HG03565 (cell line): Measurements from ENCODE around the gene CCDC85C.

ENCODE experiments used
- ATAC-seq: cut with Tn5 transposase; IDR thresholded peaks from one replicate; pipeline ENCODE4 v1.9.1; 2021; ENCODE audit warnings: mild to moderate bottlenecking, moderate library complexity; ENCODE audit not compliant: unreplicated experiment

Gene CCDC85C

DNA sequence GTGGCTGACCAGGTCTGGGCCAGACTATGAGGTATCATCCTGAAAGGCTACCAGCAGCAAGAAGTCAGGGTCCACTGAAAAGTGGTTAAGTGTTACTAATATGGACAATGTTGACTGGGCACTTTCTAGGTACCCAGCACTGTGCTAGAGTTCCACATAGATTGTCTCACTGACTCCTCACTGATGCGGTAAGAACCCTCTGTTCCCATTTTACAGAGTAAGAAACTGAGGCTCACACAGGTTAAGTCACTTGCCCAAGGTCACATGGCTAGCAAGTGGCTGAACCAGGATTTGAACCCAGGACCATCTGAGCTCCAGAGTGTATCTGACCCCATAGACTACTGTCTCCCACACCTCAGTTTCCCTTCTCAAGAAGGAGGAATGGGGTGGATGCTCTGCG is 4.6 kb upstream of the CCDC85C start:
- ATAC-seq, result no peak

DNA sequence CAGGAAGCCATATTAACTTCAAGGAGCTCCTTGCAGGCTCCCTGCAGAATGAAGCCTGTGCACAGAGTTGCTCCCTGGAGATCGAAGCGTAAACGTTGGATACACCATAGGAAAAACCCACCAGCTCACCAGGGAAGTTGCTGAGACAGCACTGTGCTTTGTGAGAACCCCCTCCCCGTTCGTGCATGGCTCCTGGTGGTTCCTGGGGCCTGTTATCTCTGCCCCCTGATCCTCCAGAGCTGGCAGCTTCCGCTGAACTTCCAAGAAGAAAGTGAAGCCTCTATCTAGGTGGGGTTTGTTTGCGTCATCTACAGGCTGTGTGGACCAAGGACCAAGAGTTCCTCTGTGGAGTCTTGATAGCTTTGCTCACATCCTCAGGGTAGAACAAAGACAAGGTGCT is 2.4 kb upstream of the CCDC85C start:
- ATAC-seq, result no peak

DNA sequence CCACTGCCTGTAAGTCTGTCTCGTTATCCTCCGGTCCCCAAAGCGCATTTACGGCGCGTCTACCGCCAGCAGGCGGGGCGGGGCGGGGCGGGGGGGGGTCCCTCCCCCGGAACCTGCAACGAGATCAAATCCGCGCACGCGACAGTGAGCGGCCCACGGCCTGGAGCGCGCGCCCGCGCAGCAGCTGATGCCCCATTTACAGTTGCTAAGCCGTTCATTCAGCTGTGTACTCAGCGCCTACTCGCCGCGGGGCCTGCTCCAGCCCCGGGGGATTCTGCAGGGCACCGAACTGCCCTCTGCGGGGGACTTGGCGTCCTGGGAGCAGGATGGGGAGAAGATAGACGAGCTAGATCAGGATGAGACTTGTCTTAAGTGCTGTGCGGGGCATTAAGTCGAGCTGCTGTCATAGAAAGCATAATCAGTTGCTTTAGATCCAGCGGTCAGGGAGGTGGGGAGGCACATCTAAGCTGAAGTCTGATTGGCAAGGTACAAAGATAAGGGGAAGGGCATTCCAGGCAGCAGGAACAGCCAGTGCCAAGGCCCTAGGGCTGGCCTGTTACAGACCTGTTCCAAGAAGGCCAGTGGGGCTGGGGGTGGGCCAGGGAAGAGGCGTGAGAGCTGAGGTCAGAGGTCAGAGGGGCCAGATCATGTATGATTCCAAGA is 1.4 kb upstream of the CCDC85C start:
- ATAC-seq, result no peak

DNA sequence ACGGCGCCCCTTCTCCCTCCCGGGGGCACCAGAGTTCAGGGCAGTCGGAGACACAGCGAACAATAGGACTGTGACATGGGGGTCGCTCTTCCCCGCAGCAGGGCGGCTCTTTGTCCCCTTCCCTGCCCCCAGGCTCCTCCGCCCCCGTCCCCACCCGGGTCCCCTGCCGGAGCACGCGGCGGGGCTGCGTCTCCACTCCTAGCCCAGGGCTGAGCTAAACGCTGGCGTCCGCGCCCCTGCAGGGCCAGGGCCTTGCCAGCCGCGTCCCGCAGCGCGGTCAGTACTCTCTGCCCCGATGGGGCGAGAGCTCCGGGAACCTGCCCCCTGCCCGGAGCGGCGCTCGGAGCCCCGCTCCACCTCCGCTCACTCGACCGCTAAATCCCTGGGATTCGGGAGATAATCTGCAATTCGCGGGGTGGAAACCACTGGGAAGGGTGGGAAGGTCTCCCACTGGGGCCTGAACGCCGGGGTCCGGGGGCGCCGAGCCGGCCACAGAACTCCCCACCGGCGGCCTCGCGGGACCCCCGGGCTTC is 825 bp upstream of the CCDC85C start:
- no peak for ATAC-seq

DNA sequence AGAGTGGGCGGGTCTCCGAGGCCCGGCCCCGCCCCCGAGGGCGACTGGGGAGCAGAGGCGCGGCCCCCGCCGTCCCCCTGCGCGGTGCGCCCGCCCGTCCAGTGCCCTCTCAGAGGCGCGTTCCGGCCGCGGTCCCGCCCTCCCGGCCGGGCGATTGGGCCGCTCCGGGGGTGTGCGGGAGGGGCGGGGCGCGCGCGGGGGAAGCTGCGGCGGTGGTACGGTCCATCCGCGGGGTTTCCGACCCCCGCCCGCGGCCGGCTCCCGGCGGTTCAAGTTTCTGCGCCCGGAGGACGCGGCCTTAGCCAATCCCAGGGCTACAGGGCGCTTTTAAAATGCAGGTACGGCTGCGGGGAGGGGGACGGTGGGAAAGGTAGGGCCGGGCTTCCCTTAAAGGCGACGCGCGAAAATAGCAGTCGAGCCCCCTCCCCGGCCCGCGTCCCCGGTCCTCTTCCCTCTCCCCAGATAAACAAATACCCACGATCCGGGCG is 315 bp upstream of the CCDC85C start:
- peak; percentile 85 for ATAC-seq

DNA sequence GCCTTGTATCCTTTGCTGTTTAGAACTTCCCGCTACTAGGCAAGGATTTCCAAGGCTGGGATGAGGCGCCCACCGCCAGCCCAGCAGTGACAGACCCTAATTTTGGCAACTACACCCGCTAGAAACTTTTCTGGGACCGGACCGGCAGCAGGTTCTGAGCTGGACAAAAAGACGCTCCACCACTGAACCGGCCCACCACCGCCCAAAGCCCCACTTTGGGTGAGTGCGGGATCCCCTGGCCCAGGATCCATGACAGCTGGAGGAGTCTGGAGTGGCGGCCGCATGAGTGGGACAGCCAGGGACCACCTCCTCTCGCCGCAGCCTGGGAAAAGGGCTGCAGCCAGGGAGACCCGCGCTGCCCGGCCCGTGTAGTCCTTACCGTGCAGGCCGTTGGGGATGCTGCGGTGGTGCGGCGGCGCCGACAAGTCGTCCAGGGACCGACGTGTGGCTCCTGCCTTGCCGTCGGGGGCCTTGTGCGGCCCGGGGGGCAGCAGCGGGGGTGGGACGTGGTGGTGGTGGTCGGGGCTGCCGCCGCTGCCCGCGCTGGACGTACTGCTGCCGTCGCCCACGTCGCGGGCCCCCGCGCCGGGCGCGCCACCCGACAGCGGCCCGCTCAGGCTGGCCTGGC is 1.1 kb downstream of the CCDC85C start:
- no peak for ATAC-seq

DNA sequence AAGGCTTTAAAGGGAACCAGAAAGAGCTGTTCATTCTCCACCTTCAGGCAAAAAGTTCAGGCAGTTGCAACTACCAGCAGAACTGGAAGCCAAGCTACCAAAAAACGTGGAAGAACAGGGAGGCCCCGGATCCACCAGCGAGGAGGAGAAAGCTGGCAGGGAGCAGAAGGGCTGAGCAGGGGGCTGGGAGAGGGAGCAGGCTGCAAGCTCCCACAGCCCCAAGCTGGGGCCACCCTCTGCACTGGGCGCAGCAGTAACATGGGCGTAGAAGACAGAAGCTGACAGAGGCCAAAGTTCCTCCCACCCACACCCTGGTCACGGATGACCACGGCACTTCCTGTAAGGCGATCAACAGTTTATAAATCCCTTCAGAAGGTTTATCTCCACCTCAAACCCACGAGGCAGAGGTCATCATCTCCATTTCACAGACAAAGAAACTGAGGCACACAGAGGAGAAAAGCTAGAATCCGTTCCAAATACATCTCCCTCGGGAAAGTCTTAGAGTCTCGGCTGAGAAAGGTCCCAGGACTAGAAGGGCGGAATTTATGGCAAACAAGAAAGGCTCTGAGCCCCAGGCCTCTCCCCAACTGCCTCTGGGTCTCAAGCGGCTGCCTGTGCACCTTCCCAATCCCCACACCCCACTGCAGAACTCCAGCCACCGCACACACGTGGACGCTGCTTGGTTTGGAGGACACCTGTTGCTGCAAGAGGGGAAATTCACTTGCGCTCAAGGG is 1.8 kb downstream of the CCDC85C start:
- no peak for ATAC-seq

DNA sequence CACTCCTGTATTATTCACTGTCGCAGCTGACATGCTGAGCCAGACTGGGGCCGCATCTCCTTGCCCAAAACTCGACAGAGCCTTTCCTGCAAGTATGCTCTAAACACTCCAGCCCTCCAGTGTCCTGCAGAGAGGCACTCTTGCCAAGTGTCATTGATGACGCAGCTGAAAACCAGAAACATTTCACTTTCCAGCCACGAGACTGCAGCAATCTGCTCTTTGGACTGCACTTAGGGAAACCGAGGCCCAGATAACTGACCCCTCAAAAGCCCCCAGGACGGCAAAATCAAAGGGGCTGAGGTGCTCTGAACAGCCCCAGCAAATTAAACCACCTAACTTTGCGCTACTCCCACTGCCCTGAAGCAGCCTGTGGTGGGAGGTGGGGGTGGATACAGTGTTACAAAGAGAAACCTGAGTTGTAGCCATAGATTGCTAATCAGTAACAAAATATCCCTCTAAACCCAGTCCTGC is 2.6 kb downstream of the CCDC85C start:
- ATAC-seq, result no peak

DNA sequence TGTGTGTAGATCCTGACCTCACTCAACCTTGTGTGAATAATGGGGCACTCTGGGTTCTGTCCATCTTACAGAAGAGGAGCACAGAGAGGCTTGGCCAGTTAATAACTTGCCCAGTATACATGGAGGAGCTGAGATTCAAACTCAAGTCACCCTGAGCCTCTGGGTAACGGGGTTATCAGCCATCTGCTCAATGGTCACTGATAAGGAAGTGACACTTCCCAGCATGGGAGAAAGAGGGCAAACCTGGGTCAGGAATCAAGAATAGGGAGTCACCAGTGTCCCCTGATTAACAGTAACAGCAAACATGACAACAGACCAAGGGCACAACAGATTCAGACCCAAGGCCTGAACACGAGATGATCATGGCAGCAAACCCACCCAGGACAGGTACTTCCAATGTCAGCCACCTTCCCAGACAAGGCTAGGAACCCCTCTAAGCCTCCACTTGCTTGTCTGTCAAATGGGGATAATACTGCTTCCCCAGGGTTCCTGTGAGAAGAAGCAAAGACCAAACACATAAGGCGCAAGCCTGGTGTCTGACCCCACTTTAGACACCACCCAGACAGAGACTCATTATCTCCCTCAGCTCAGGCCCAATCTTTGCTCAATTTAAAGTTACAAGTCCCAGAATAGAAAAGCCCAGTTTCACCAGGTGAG is 3.6 kb downstream of the CCDC85C start:
- ATAC-seq, result no peak

DNA sequence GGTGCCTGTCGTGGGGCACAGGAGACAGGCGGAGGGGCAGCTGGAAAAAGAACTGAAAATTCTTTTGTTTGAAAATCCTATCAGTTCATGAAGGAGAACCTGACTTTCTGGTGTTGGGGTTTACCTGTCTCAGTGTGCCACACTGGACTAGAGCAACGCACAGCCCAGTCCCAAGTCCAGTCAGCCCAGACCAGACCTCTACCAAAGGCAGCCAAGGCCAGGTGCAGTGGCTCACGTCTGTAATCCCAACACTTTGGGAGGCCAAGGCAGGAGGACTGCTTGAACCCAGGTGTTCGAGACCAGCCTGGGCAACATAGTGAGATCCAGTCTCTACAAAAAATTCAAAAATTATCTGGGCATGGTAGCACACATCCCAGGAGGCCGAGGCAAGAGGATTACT is 4.6 kb downstream of the CCDC85C start:
- no peak for ATAC-seq

DNA sequence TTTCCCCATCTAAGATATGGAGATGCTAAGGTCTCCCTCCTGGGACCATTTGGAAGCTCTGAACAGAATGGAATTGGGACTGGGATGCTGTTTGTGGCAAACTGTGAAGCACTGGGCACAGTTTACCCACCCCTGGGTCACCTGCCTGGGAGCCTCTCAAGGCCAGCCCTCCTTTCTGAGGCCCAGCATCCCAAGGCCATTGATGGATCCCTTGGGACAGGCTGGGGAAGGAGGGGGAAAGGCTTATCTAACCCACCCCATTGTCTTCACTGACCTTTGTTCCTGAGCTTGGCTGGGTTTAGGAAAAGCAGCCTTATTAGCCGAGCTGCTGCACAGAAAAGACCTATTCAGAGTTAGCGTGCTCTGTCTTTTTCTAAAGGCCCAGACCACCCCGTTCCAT is 5.2 kb downstream of the CCDC85C start:
- ATAC-seq, result no peak

DNA sequence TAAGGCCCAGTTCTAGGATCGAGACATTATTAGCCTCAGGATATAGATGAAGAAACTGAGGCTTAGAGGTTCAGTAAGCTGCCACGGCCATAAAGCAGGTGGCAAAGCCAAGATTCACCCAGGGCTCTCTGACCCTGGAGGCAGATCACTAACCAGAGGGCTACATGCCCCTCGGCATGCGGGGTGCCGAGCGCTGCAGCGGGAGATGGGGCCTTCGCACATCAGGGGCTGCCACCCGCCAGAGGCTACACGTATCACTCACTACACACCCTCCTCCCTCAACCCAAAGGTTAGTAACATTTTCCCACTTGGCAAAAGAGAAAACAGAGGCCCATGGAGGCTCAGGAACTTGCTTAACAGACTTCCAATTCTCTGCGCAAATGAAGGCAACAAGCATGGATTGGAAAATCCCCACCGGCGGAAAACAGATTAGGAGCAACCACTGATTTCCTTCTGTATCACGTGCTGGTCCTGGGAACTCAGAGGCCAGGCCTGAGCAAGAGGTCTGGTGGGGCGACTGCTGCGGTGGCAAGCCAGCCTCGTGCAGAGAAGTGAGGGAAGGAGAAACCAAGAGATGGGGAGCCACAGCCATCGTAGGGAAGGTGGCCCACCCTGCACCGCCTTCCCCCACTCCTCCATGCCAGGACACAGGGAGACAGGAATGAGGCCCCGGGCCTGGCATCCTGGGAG is 6.0 kb downstream of the CCDC85C start:
- no peak for ATAC-seq

DNA sequence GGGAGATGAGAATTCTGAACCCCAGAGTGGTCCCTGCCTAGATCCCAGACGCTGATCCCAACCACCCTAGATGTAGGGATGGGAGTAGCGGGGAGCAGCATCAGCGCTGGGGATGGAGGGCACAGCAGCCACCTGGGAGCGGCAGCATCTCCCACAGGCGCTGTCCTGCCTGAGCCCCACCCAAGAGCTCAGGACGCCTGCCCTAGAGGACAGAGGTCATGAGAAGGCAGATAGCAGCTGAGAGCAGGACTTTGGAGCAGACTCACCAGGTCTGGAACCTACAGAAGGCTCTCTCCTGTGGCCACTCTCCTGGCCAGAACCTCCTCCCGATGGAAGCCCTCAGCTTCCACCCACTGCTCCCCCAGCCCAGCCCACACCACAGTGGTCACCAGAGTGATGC is 7.2 kb downstream of the CCDC85C start:
- ATAC-seq, result no peak

DNA sequence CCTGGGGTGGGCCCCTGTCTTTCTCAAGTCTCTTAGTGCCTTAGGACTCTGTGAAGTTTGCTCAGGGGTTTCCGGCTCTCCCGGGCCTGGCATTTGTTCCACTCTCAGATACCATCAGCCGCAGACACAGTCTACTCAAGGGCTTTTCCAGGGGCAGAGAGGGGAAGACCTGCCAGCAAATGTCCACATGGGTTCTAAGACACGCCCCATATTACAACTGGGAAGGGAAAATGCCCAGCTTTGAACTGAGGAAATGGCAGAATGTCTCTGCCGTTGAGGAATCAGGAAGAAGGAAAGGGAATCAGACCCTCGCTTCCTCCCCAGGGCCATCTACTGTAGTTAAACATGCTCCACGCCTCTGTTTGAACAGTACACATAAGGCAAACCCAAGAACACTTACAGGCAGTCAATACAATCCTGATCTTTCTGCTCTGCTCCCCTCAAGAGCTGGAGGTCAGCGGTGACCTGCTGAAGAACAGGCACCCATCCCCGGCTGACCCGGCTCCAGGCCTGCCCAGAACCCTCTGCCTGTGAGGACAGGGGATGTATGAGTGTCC is 7.9 kb downstream of the CCDC85C start:
- ATAC-seq, result no peak

DNA sequence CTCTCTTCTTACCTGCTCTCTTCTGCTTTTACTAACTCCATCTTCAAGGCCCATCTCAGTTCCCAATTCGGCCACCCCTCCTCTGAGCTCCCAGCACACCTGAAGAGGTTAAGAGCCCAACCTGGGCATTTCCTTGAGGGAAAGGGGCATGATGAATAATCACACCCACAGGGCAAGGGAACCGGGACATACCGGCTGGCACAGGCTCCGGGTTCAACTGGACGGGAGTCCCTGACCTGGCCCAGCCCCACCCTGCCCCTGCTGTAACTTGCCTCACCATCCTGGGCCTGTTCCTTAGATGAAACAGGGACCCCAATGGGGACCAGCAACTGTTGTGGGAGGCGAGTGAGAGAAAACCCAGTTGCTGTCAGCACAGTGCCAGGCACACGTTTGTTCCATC is 8.5 kb downstream of the CCDC85C start:
- ATAC-seq, result no peak

DNA sequence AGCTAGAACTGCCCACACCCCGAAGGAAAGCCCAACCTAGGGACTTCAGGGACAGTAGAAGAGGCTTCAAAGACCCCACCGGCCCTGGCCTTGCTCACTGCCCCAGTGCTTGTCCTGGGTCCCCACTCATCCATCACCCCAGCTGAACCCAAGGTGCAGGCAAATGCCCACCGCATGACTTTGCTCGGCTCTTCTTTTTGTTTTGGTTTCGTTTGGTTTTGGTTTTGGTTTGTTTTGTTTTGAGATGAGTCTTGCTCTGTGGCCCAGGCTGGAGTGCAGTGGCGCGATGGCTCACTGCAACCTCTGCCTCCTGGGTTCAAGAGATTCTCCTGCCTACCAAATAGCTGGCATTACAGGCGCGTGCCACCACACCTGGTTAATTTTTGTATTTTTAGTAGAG is 9.0 kb downstream of the CCDC85C start:
- peak; percentile 94 for ATAC-seq

DNA sequence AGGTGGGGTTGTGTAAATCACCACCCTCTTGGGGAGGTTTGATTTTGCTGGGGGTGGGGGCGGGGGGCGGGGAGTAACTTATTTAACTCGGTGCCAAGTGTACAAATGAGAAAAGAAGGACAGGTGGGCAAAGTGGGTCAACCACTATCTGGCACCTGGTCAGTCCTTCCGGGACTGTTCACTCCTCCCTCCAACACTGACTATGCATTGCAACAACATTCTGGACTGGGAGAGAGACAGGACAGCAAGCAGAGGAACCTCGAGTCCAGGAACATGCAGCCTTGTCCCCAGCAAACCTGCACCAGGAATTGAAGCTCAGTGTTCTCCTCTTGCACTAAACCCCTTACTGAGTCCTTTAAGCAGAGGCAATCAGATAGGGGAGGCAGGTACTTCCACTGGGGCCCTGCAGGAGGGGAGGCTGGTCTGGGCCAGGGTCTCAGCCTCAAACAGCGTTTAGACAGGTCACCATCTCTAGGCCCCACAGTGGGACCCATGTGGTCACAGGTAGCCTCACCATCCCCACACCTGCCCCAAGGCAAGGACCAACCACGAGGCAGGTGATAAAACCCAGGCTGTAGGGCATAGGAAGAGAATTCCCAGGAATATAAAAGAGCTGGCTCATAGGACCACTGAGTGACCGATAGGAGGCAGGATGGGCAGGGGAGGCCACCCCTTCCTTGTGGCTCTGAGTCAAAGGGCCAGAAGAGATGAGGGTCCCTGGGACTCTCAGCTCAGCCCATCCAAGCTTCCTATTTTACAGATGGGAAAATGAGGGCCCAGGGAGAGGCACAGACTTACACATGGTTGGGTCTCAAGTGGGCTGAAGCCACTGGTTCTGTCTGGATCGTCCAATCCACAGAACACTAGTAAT is 9.8 kb downstream of the CCDC85C start:
- ATAC-seq, result no peak

DNA sequence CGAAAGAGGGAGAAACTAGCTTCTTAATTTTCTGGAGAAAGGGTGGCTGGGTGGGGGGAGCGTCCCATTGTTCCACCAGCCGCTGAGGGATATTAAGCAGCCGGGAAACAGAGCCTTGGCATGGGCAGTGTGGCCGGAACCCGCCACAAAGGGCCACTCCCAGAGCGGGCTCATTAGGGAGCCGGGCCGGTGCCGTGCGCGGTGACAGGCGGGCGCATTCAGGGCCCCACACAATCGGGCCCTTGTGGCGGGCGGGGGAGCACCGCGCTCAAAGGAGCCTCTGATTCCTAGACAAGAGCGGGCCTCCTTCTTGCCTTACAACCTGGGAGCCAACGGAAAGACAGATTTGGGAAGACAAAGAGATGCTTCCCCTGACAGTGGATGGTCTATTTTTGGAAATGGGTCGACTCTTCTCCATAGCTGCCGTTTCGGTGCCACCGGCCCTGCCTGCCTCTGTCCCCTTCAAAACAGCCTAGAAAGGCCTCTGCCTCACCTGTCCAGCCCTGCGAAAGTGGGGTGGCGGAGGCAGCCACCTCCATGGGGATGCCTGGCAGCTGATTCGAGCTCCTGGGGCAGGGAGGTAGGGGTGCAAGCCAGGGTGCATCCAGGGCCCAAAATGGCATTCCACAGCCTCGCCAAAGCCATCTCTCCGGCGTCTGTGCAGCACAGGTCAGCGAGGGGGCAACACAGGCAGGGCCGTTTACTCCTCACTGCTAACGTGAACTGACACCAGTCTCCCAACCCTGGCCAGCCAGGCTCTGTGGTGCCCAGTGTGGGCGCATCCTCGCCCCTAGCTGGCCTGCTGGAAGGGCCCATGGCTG is 10.9 kb downstream of the CCDC85C start:
- no peak for ATAC-seq

DNA sequence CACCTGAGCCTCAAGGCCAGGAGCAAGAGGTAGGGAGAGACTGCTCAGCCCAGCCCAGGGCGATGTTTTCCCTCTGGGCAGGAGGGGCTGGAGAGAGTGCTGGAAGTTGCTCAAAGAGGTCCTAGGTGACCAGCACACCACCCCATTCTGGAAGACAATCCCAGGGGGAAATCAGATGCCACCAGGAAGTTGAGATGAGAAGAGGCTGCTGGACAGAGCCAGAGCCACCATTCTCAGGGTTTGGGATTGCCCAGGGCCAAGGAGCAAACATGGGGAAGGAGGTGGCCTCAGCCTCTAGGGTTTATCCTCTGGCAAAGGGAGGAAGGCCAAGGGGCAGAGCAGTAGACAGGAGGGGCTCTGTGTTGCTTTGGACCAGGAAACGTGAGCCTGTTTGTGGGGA is 11.6 kb downstream of the CCDC85C start:
- ATAC-seq, result no peak
